K562 (cell line): ENCODE results near the gene LSS. TPM values are rescaled to one million over a fixed set of nuclear protein-coding genes. Genes with fewer than 3 reads are reported as not detected.

Experiments used
- ATAC-seq: fragments of 200-7000 bp; cut with Tn5 transposase; 3 replicates; pipeline ENCODE4 v1.9.1; 2020; ENCODE audit warnings: moderate library complexity
- BruUV-seq: library from RNA; stranded (reverse); fragments of 400-500 nt; replicated peaks from 2 replicates; lab custom pipeline; 2021; lab: Mats Ljungman, UMichigan
- CTCF ChIA-PET: fragments of 300-600 bp; formaldehyde crosslinking; extraction: SDS; loops from one replicate; lab custom pipeline; 2021; ENCODE audit warnings: low intra/inter-chr PET ratio; lab: Yijun Ruan, JAX
- POLR2A ChIA-PET: fragments of 300-600, 350-650 bp; sonication (Branson Sonifier 250); formaldehyde crosslinking; extraction: SDS; loops from one replicate; lab custom pipeline; 2021; ENCODE audit warnings: antibody characterized with exemption, inconsistent platforms; lab: Yijun Ruan, JAX
- DNase-seq, 4 experiments: peaks; one replicate each; pipeline versions ENCODE4 v3.0.0 to v3.0.0-alpha.2; 2011 to 2018; ENCODE audit warnings: low spot score in 3 of 4, mixed read lengths in 3 of 4; ENCODE audit errors: extremely low read depth in 1 of 4
- FAIRE-seq: peaks from 2 replicates; lab custom pipeline; 2011; peaks lifted over from hg19 to GRCh38; lab: Jason Lieb, UNC
- H2AFZ ChIP-seq: 2 replicates; pipeline ENCODE4 v1.6.0; 2011; ENCODE audit warnings: low read depth, low read length, control low read depth, inconsistent platforms
- H3K27ac ChIP-seq: fragments of 200-600 bp; 3 replicates; pipeline ENCODE4 v1.8.0; 2011; ENCODE audit warnings: low read depth, mild to moderate bottlenecking, control low read depth, inconsistent platforms, low read length, moderate library complexity, mixed read lengths; ENCODE audit errors: extremely low read depth
- H3K27me3 ChIP-seq, 2 experiments: fragments of 300-600 bp in 1 of 2; 2 replicates in 1 of 2; 3 replicates in 1 of 2; pipeline versions ENCODE4 v1.6.0 to v1.8.0; 2011; ENCODE audit warnings: inconsistent platforms in 2 of 2, low read length in 2 of 2, mild to moderate bottlenecking in 1 of 2, mixed read lengths in 1 of 2, moderate library complexity in 1 of 2; ENCODE audit not compliant: control insufficient read depth in 2 of 2, insufficient read depth in 2 of 2
- H3K36me3 ChIP-seq: fragments of 300-600 bp; 3 replicates; pipeline ENCODE4 v1.8.0; 2011; ENCODE audit warnings: mild to moderate bottlenecking, low read length, inconsistent platforms; ENCODE audit not compliant: control insufficient read depth, insufficient read depth
- H3K4me1 ChIP-seq, 2 experiments: fragments of 200-600 bp in 1 of 2; replicated peaks in 1 of 2; 2 replicates in 1 of 2; 3 replicates in 1 of 2; pipeline versions ENCODE4 v1.5.1 to v1.8.0; 2011; ENCODE audit warnings: inconsistent platforms in 2 of 2, low read length in 2 of 2, mild to moderate bottlenecking in 1 of 2, mixed read lengths in 1 of 2, moderate library complexity in 1 of 2; ENCODE audit not compliant: control insufficient read depth in 2 of 2, insufficient read depth in 2 of 2
- H3K4me2 ChIP-seq: 2 replicates; pipeline ENCODE4 v1.6.1; 2011; ENCODE audit warnings: low read length, control low read depth, inconsistent platforms, mixed read lengths; ENCODE audit not compliant: insufficient read depth
- H3K4me3 ChIP-seq: fragments of 200-600 bp; sonication (generic), shearing (Covaris generic); 2 replicates; pipeline ENCODE4 v1.5.1; 2016; ENCODE audit warnings: control low read depth, inconsistent platforms
- H3K79me2 ChIP-seq: fragments of 200-600 bp; 3 replicates; pipeline ENCODE4 v1.8.0; 2011; ENCODE audit warnings: low read length, inconsistent platforms; ENCODE audit not compliant: control insufficient read depth, insufficient read depth
- H3K9ac ChIP-seq, 2 experiments: 2 replicates each; pipeline versions ENCODE4 v1.6.0 to v1.6.1; 2011; ENCODE audit warnings: low read depth in 2 of 2, low read length in 2 of 2, control low read depth in 1 of 2, inconsistent platforms in 1 of 2, mild to moderate bottlenecking in 1 of 2, mixed read lengths in 1 of 2; ENCODE audit not compliant: insufficient read depth in 1 of 2
- H3K9me1 ChIP-seq: one replicate; pipeline ENCODE4 v1.6.0; 2011; ENCODE audit warnings: inconsistent platforms, mild to moderate bottlenecking, low read length, moderate library complexity; ENCODE audit not compliant: control insufficient read depth, insufficient read depth
- H3K9me3 ChIP-seq: replicated peaks from 2 replicates; pipeline ENCODE4 v1.5.1; 2011; ENCODE audit warnings: low read depth, low read length, inconsistent platforms; ENCODE audit not compliant: control insufficient read depth, insufficient read depth
- H4K20me1 ChIP-seq: replicated peaks from 2 replicates; pipeline ENCODE4 v1.6.1; 2011; ENCODE audit warnings: low read length, inconsistent platforms, mixed read lengths; ENCODE audit not compliant: control insufficient read depth, insufficient read depth
- NFXL1 ChIP-seq: fragments of 450-650 bp; formaldehyde crosslinking; IDR thresholded peaks from 2 replicates; pipeline ENCODE4 v1.4.0; 2021; ENCODE audit warnings: mild to moderate bottlenecking
- SMARCA4 ChIP-seq: fragments of 450-650 bp; IDR thresholded peaks from 2 replicates; pipeline ENCODE4 v1.6.1; 2016
- TAF9B ChIP-seq: fragments of 450-650 bp; IDR thresholded peaks from 2 replicates; pipeline ENCODE4 v1.6.1; 2018; ENCODE audit warnings: mild to moderate bottlenecking; ENCODE audit not compliant: partially characterized antibody
- TBP ChIP-seq: optimal IDR thresholded peaks from 2 replicates; pipeline ENCODE3; 2011; ENCODE audit warnings: low read depth, low read length, improper control_type of control experiment
- ZBED1 ChIP-seq: IDR thresholded peaks from 2 replicates; pipeline ENCODE4 v1.6.1; 2014
- ZKSCAN3 ChIP-seq: fragments of 250-450 bp; sonication (Bioruptor Pico); IDR thresholded peaks from 2 replicates; pipeline ENCODE4 v1.4.0; 2020
- ZNF583 ChIP-seq: fragments of 250-450 bp; sonication (Bioruptor Pico); IDR thresholded peaks from 2 replicates; pipeline ENCODE4 v1.4.0; 2020
- WGBS: fragments of 100-300 bp; shearing (Covaris generic); methylation state at CpG from one replicate; pipeline ENCODE4 v1.1.6; 2016; ENCODE audit warnings: low coverage, mixed read lengths; ENCODE audit not compliant: insufficient coverage; ENCODE audit errors: missing lambda C conversion rate; 5-methylcytosine and 5-hydroxymethylcytosine counted together
- in situ Hi-C: fragments of 300-500 bp; cut with MboI; formaldehyde crosslinking; loops from 4 replicates; pipeline ENCODE4 v1.15.0; 2018; ENCODE audit warnings: inconsistent platforms, mixed read lengths
- intact Hi-C: fragments of 100-400 bp; cut with micrococcal nuclease; formaldehyde crosslinking; loops from 2 replicates; pipeline ENCODE4 v1.14.2; 2022
- polyA plus RNA-seq, 8 experiments: library from polyadenylated mRNA; depleted of rRNA in 4 of 8; stranded (reverse) in 5 of 8; unstranded in 3 of 8; fragments of >200 nt; fragmentation: Nextera tagmentation in 2 of 8; fragmentation: Illumina TruSeq in 1 of 8; extraction: Ambion mirVana in 2 of 8; extraction: Trizol in 1 of 8; gene quantifications; 2 replicates each; pipeline versions ENCODE4 v1.2.1 to v1.2.3, GENCODE V29; 2011 to 2014; ENCODE audit warnings: inconsistent platforms in 1 of 8, missing spikeins in 1 of 8
- total RNA-seq, 7 experiments: library from RNA; depleted of rRNA in 6 of 7; stranded (reverse); fragments of >200 nt in 6 of 7; fragmentation: Illumina TruSeq in 2 of 7; extraction: Trizol in 2 of 7; gene quantifications; 2 replicates each; pipeline versions ENCODE4 v1.2.1 to v1.2.3, GENCODE V29; 2011 to 2021; ENCODE audit warnings: low replicate concordance in 1 of 7
- TF ChIP-seq, protein P1 (sequence below): fragments of 200-400 bp; formaldehyde crosslinking; IDR thresholded peaks from 2 replicates; pipeline ENCODE4 v1.6.1; 2017; ENCODE audit warnings: mild to moderate bottlenecking, low read depth, low read length, moderate library complexity
- TF ChIP-seq, protein P2 (sequence below): fragments of 450-650 bp; IDR thresholded peaks from 2 replicates; pipeline ENCODE4 v1.6.1; 2016
- TF ChIP-seq, protein P3 (sequence below): fragments of 450-650 bp; IDR thresholded peaks from 2 replicates; pipeline ENCODE4 v1.6.1; 2017; ENCODE audit warnings: mild to moderate bottlenecking, moderate library complexity

The LSS gene
- total and polyA plus RNA-seq, 9 of the 15 experiments (the other 6 are each of a cell fraction or from before 2014, with no cell fraction given) = 2.2 to 89.5 (median 37.4) TPM

DNA sequence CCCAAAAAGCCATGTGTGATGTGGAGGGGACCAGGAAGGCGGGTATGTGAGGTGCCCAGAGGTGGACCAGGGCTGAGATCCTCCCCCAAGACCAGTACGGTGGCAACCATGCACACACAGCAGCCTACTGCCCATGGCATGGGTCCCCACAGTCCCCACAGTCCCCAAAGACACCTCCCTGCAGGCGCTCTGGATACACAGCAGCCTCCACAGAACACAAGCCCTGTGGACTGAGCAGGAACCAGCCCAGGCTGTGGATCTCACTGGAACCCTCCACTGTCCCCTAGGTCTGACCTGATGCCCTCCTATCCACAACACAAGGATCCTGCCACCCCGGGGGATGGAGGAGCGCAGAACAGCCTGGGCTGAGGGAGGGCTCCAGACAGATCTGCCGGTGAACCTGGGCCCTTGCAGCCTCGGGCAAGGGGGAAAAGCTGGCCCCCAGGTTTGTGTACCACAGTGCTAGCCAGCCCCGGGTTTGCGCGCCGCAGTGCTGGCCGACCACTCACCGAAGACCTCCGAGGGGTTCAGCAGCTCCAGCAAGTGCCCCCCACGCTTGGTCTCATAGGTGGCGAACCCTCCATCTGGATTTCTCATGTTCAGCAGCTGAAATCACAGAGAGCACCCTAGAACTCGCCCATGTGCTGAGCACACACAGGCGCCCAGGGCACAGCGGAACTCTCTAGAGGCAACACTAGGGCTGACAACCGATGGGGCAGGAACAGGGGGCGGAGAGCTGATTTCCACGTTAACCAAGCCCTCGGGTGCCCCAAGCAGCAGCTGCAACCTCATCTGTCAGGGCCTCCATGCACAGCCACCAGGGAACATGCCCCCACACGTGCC is 22.2 kb downstream of the LSS start:
- H3K79me2 ChIP-seq = no peaks in the 10 kb centered on the region
- ATAC-seq (no peak), FAIRE-seq (no peak), DNase-seq (no peak)
- H2AFZ ChIP-seq = no peak overlapping the region
- peaks cover 0 to 19% of the 10 kb centered on the region in 2 experiments; a peak in 1 of 5 replicates for H3K4me1 ChIP-seq
- no peaks in the 10 kb centered on the region for H4K20me1 ChIP-seq
- intact Hi-C loops (no loop called here), in situ Hi-C loops (no loop called here)
- no peak overlapping the region for H3K4me2 ChIP-seq
- H3K9me1 ChIP-seq = no peaks in the 10 kb centered on the region
- TF ChIP-seq, protein P1, sequence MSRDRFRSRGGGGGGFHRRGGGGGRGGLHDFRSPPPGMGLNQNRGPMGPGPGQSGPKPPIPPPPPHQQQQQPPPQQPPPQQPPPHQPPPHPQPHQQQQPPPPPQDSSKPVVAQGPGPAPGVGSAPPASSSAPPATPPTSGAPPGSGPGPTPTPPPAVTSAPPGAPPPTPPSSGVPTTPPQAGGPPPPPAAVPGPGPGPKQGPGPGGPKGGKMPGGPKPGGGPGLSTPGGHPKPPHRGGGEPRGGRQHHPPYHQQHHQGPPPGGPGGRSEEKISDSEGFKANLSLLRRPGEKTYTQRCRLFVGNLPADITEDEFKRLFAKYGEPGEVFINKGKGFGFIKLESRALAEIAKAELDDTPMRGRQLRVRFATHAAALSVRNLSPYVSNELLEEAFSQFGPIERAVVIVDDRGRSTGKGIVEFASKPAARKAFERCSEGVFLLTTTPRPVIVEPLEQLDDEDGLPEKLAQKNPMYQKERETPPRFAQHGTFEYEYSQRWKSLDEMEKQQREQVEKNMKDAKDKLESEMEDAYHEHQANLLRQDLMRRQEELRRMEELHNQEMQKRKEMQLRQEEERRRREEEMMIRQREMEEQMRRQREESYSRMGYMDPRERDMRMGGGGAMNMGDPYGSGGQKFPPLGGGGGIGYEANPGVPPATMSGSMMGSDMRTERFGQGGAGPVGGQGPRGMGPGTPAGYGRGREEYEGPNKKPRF = no peak
- TF ChIP-seq ZKSCAN3 (CRISPR knock-in tag) (no peak), ZNF583 (CRISPR knock-in tag) (no peak), NFXL1 (CRISPR knock-in tag) (no peak), SMARCA4 (no peak), TAF9B (no peak), ZBED1 (no peak), TBP (no peak)
- TF ChIP-seq, protein P2, sequence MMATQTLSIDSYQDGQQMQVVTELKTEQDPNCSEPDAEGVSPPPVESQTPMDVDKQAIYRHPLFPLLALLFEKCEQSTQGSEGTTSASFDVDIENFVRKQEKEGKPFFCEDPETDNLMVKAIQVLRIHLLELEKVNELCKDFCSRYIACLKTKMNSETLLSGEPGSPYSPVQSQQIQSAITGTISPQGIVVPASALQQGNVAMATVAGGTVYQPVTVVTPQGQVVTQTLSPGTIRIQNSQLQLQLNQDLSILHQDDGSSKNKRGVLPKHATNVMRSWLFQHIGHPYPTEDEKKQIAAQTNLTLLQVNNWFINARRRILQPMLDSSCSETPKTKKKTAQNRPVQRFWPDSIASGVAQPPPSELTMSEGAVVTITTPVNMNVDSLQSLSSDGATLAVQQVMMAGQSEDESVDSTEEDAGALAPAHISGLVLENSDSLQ = no peak
- TF ChIP-seq, protein P3, sequence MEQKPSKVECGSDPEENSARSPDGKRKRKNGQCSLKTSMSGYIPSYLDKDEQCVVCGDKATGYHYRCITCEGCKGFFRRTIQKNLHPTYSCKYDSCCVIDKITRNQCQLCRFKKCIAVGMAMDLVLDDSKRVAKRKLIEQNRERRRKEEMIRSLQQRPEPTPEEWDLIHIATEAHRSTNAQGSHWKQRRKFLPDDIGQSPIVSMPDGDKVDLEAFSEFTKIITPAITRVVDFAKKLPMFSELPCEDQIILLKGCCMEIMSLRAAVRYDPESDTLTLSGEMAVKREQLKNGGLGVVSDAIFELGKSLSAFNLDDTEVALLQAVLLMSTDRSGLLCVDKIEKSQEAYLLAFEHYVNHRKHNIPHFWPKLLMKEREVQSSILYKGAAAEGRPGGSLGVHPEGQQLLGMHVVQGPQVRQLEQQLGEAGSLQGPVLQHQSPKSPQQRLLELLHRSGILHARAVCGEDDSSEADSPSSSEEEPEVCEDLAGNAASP = no peak
- H3K9me3 ChIP-seq = no peaks in the 10 kb centered on the region
- peaks cover 86% of the 10 kb centered on the region; the same call in 2 of the 3 replicates for H3K36me3 ChIP-seq
- ChIA-PET POLR2A (no interaction called here), CTCF (no interaction called here)
- WGBS = 94% methylated on average over 24 of the region's 24 CpGs
- no peak overlapping the region for H3K27ac ChIP-seq
- no peak overlapping the region for H3K4me3 ChIP-seq
- no TSS peak for BruUV-seq
- no peaks in the 10 kb centered on the region for H3K27me3 ChIP-seq
- H3K9ac ChIP-seq = peak overlapping the region in 1 of 2 experiments; percentile 48; a peak in 1 of 4 replicates
